IMR-90 (cell line): ENCODE results near the gene TBCE. TPM values are rescaled to one million over a fixed set of nuclear protein-coding genes. Genes with fewer than 3 reads are reported as not detected.

Source experiments
- ATAC-seq: fragments of 200-7000 bp; cut with Tn5 transposase; 2 replicates; pipeline ENCODE4 v1.9.1; 2020; ENCODE audit warnings: low read depth, mild to moderate bottlenecking, moderate library complexity
- BruUV-seq: library from RNA; stranded (reverse); fragments of 400-500 nt; replicated peaks from 2 replicates; lab custom pipeline; 2021; lab: Mats Ljungman, UMichigan
- CTCF ChIA-PET: fragments of 300-600 bp; formaldehyde crosslinking; extraction: SDS; loops from one replicate; lab custom pipeline; 2021; ENCODE audit warnings: antibody characterized with exemption; lab: Yijun Ruan, JAX
- POLR2A ChIA-PET: fragments of 300-600 bp; sonication (Branson Sonifier 250); formaldehyde crosslinking; loops from one replicate; lab custom pipeline; 2022; ENCODE audit warnings: antibody characterized with exemption; ENCODE audit not compliant: unreplicated experiment; lab: Charles Lee
- DNase-seq: peaks from one replicate; pipeline ENCODE4 v3.0.0; 2013
- H2AFZ ChIP-seq: replicated peaks from 2 replicates; pipeline ENCODE3; 2013; ENCODE audit warnings: low read length, mild to moderate bottlenecking; ENCODE audit not compliant: poor library complexity
- H2AK5ac ChIP-seq: 2 replicates; pipeline ENCODE4 v1.6.1; 2013; ENCODE audit warnings: low read depth, low read length, inconsistent platforms
- H2AK9ac ChIP-seq: replicated peaks from 2 replicates; pipeline ENCODE3; 2013; ENCODE audit warnings: mild to moderate bottlenecking, low read depth, low read length, moderate library complexity; ENCODE audit not compliant: poor library complexity
- H2BK120ac ChIP-seq: 2 replicates; pipeline ENCODE4 v1.6.1; 2013; ENCODE audit warnings: low read depth, low read length, inconsistent platforms
- H2BK15ac ChIP-seq: 3 replicates; pipeline ENCODE4 v1.6.1; 2013; ENCODE audit warnings: low read depth, low read length, inconsistent platforms
- H2BK20ac ChIP-seq: 2 replicates; pipeline ENCODE4 v1.6.1; 2013; ENCODE audit warnings: low read depth, mild to moderate bottlenecking, inconsistent platforms, low read length, moderate library complexity
- H2BK5ac ChIP-seq: 2 replicates; pipeline ENCODE4 v1.6.1; 2013; ENCODE audit warnings: mild to moderate bottlenecking, low read depth, low read length, inconsistent platforms; ENCODE audit not compliant: poor library complexity, severe bottlenecking
- H3K14ac ChIP-seq: replicated peaks from 2 replicates; pipeline ENCODE4 v1.6.1; 2013; ENCODE audit warnings: low read depth, low read length, inconsistent platforms
- H3K18ac ChIP-seq: 2 replicates; pipeline ENCODE4 v1.6.1; 2013; ENCODE audit warnings: low read depth, low read length, control low read depth
- H3K23ac ChIP-seq: 2 replicates; pipeline ENCODE4 v1.6.1; 2013; ENCODE audit warnings: low read depth, low read length, inconsistent platforms
- H3K27ac ChIP-seq: 2 replicates; pipeline ENCODE4 v1.5.1; 2013; ENCODE audit warnings: mild to moderate bottlenecking, control low read depth, low read length; ENCODE audit not compliant: insufficient read depth
- H3K27me3 ChIP-seq: 2 replicates; pipeline ENCODE4 v1.6.1; 2013; ENCODE audit warnings: low read length; ENCODE audit not compliant: control insufficient read depth, insufficient read depth
- H3K36me3 ChIP-seq: 2 replicates; pipeline ENCODE4 v1.6.1; 2013; ENCODE audit warnings: low read length, mixed read lengths; ENCODE audit not compliant: control insufficient read depth, insufficient read depth
- H3K4ac ChIP-seq: 2 replicates; pipeline ENCODE4 v1.6.1; 2013; ENCODE audit warnings: low read depth, low read length, inconsistent platforms
- H3K4me1 ChIP-seq: 2 replicates; pipeline ENCODE4 v1.6.1; 2013; ENCODE audit warnings: low read length, mixed read lengths; ENCODE audit not compliant: control insufficient read depth, insufficient read depth
- H3K4me2 ChIP-seq: 2 replicates; pipeline ENCODE4 v1.6.1; 2013; ENCODE audit warnings: low read depth, mild to moderate bottlenecking, control low read depth, low read length, moderate library complexity
- H3K4me3 ChIP-seq: 2 replicates; pipeline ENCODE4 v1.5.1; 2013; ENCODE audit warnings: low read depth, mild to moderate bottlenecking, control low read depth, low read length, moderate library complexity; ENCODE audit not compliant: insufficient read depth
- H3K56ac ChIP-seq: 2 replicates; pipeline ENCODE4 v1.6.1; 2013; ENCODE audit warnings: low read length, inconsistent platforms; ENCODE audit not compliant: insufficient read depth; ENCODE audit errors: extremely low read depth
- H3K79me1 ChIP-seq, 2 experiments: 2 replicates each; pipeline ENCODE4 v1.6.1; 2013; ENCODE audit warnings: low read length in 2 of 2, inconsistent platforms in 1 of 2, low read depth in 1 of 2
- H3K9ac ChIP-seq: 2 replicates; pipeline ENCODE4 v1.6.1; 2013; ENCODE audit warnings: low read depth, low read length, control low read depth
- H3K9me1 ChIP-seq: 2 replicates; pipeline ENCODE4 v1.6.1; 2013; ENCODE audit warnings: low read length, inconsistent platforms; ENCODE audit not compliant: insufficient read depth
- H3K9me3 ChIP-seq: 2 replicates; pipeline ENCODE4 v1.6.1; 2013; ENCODE audit warnings: low read length; ENCODE audit not compliant: control insufficient read depth, insufficient read depth
- H4K20me1 ChIP-seq: 2 replicates; pipeline ENCODE4 v1.6.1; 2013; ENCODE audit warnings: low read length, inconsistent platforms; ENCODE audit not compliant: insufficient read depth
- H4K5ac ChIP-seq: 2 replicates; pipeline ENCODE4 v1.6.1; 2013; ENCODE audit warnings: mild to moderate bottlenecking, low read depth, low read length, control low read depth
- H4K8ac ChIP-seq, 2 experiments: 2 replicates each; pipeline ENCODE4 v1.6.1; 2013; ENCODE audit warnings: low read depth in 2 of 2, low read length in 2 of 2, control low read depth in 1 of 2, inconsistent platforms in 1 of 2
- H4K91ac ChIP-seq: 2 replicates; pipeline ENCODE4 v1.6.1; 2013; ENCODE audit warnings: low read depth, low read length, inconsistent platforms; ENCODE audit not compliant: insufficient read depth
- CHD1 ChIP-seq: IDR thresholded peaks from 2 replicates; pipeline ENCODE4 v1.6.1; 2012; ENCODE audit warnings: low read depth, low read length, improper control_type of control experiment
- CTCF ChIP-seq: conservative IDR thresholded peaks from 2 replicates; pipeline ENCODE4 v1.5.1; 2012; ENCODE audit warnings: mild to moderate bottlenecking, low read depth, low read length, improper control_type of control experiment
- FOS ChIP-seq: fragments of 150-350 bp; IDR thresholded peaks from 2 replicates; pipeline ENCODE4 v1.6.1; 2016; ENCODE audit warnings: low read depth, low read length
- POLR2A ChIP-seq: IDR thresholded peaks from 2 replicates; pipeline ENCODE4 v1.6.1; 2012; ENCODE audit warnings: mild to moderate bottlenecking, low read depth, low read length
- WGBS, 2 experiments: methylation state at CpG; one replicate each; pipeline versions ENCODE4 v1.1.5 to v1.1.7; 2013; ENCODE audit warnings: missing lambda C conversion rate in 2 of 2; ENCODE audit not compliant: insufficient read length in 1 of 2; ENCODE audit errors: extremely low coverage in 2 of 2; 5-methylcytosine and 5-hydroxymethylcytosine counted together
- dilution Hi-C: fragments of 300-500 bp; cut with HindIII; formaldehyde crosslinking; loops from one replicate; pipeline ENCODE4 v1.14.3; 2018; ENCODE audit warnings: low sequenced_read_pairs; ENCODE audit not compliant: unreplicated experiment
- in situ Hi-C: fragments of 300-500 bp; cut with MboI; formaldehyde crosslinking; loops from 3 replicates; pipeline ENCODE4 v1.14.3; 2019; ENCODE audit warnings: low sequenced_read_pairs, inconsistent platforms, mixed read lengths
- intact Hi-C: fragments of 100-400 bp; cut with micrococcal nuclease; formaldehyde crosslinking; loops from 2 replicates; pipeline ENCODE4 v1.10.0; 2022
- polyA plus RNA-seq, 3 experiments: library from polyadenylated mRNA; depleted of rRNA; stranded (reverse); fragments of >200 nt; gene quantifications; 2 replicates each; pipeline ENCODE4 v1.2.3, GENCODE V29; 2012; ENCODE audit warnings: low replicate concordance in 1 of 3
- total RNA-seq: library from RNA; depleted of rRNA; stranded (reverse); fragments of >200 nt; gene quantifications from 2 replicates; pipeline ENCODE4 v1.2.3, GENCODE V29; 2012

TBCE gene
- total and polyA plus RNA-seq, 2 of the 4 experiments (the other 2 are of a cell fraction), result 25.3 to 26.7 TPM

- Histone ChIP-seq H3K4ac (no peak overlapping the region), H3K9me1 (no peaks in the 10 kb centered on the region), H3K23ac (no peak overlapping the region), H2BK15ac (no peak overlapping the region), H3K36me3 (0 out of 2 replicates have a peak, but pooled peaks cover 9% of the 10 kb centered on the region), H4K91ac (no peak overlapping the region), H4K20me1 (no peaks in the 10 kb centered on the region), H3K79me1 (no peaks in the 10 kb centered on the region; a peak in 1 of 4 replicates), H3K14ac (no peak overlapping the region), H3K4me2 (no peak overlapping the region), H4K5ac (no peak overlapping the region), H2BK20ac (no peak overlapping the region), H2AK9ac (no peak overlapping the region), H3K27me3 (no peaks in the 10 kb centered on the region), H3K4me3 (no peak overlapping the region), H3K56ac (no peak overlapping the region), H2AK5ac (no peak overlapping the region), H3K9ac (no peak overlapping the region), H4K8ac (no peak overlapping the region), H3K18ac (no peak overlapping the region), H3K9me3 (no peaks in the 10 kb centered on the region), H2BK5ac (no peak overlapping the region), H2AFZ (no peak overlapping the region), H2BK120ac (no peak overlapping the region), H3K4me1 (peaks cover 2% of the 10 kb centered on the region; the same call in 1 of the 2 replicates), H3K27ac (no peak overlapping the region)
- WGBS, 2 experiments, result no CpG with 5 or more reads among the region's 3 CpGs
- dilution Hi-C loops (no loop called here), intact Hi-C loops (no loop called here), in situ Hi-C loops (no loop called here)
- TF ChIP-seq POLR2A (no peak), CHD1 (no peak), FOS (no peak), CTCF (no peak)
- no peak for ATAC-seq
- POLR2A ChIA-PET, result no interaction called here
- CTCF ChIA-PET, result no interaction called here
- no TSS peak for BruUV-seq
- DNase-seq, result no peak
Observed at GRCh38 chr1:235465066-235465465, 97.8 kb downstream of the TBCE start.
